ENCODE results near the gene AKR1D1.

DNA sequence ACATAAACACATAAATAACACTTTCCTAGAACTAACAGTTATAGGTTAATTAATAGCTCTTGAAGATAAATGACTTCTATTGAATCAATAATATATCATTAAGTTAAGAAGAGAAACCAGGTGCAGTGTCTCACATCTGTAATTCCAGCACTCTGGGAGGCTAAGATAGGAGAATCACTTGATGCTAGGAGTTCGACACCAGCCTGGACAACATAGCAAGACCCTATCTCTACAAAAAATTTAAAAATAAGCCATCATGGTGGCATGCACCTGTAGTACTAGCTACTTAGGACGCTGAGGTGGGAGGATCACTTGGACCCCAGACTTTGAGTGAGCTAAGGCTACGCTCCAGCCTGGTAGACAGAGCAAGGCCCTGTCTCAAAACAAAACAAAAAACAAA, 38.8 kb downstream of the AKR1D1 start:
- TF ChIP-seq, protein P1, sequence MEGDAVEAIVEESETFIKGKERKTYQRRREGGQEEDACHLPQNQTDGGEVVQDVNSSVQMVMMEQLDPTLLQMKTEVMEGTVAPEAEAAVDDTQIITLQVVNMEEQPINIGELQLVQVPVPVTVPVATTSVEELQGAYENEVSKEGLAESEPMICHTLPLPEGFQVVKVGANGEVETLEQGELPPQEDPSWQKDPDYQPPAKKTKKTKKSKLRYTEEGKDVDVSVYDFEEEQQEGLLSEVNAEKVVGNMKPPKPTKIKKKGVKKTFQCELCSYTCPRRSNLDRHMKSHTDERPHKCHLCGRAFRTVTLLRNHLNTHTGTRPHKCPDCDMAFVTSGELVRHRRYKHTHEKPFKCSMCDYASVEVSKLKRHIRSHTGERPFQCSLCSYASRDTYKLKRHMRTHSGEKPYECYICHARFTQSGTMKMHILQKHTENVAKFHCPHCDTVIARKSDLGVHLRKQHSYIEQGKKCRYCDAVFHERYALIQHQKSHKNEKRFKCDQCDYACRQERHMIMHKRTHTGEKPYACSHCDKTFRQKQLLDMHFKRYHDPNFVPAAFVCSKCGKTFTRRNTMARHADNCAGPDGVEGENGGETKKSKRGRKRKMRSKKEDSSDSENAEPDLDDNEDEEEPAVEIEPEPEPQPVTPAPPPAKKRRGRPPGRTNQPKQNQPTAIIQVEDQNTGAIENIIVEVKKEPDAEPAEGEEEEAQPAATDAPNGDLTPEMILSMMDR (conservative IDR thresholded peaks at IDR 0.05; ENCODE audit: low read length): no peak
- TF ChIP-seq EZH2phosphoT487 (IDR thresholded peaks at IDR 0.05; ENCODE audit: borderline replicate concordance, low read depth, low read length): no peak
